Heart right ventricle (tissue), 16 donors: Measurements from ENCODE around the gene HIGD2A. TPM values are rescaled to one million over a fixed set of nuclear protein-coding genes. Genes with fewer than 3 reads are reported as not detected.

Source experiments
- ATAC-seq, 8 donors: fragments of 200-7000 bp; cut with Tn5 transposase; one replicate each; pipeline ENCODE4 v1.9.1; 2020; ENCODE audit warnings: mild to moderate bottlenecking in 8 of 8, moderate library complexity in 8 of 8, moderate number of reproducible peaks in 1 of 8
- DNase-seq, 2 donors: peaks; one replicate each; pipeline ENCODE4 v3.0.0-alpha.2; 2020
- H3K27ac ChIP-seq, 10 donors: fragments of 200-600 bp; sonication (generic) in 2 of 10; one replicate each; pipeline versions ENCODE4 v1.5.0 to v1.8.0; 2020 to 2022; ENCODE audit warnings: mild to moderate bottlenecking in 3 of 10
- H3K27me3 ChIP-seq, 7 donors: fragments of 200-600 bp; one replicate each; pipeline ENCODE4 v1.8.0; 2021 to 2022; ENCODE audit warnings: mild to moderate bottlenecking in 2 of 7
- H3K36me3 ChIP-seq, 9 donors: fragments of 200-600 bp; sonication (generic) in 1 of 9; one replicate each; pipeline versions ENCODE4 v1.5.0 to v1.8.0; 2020 to 2022; ENCODE audit warnings: mild to moderate bottlenecking in 2 of 9
- H3K4me1 ChIP-seq, 9 donors: fragments of 200-600 bp; sonication (generic) in 1 of 9; one replicate each; pipeline versions ENCODE4 v1.5.0 to v1.8.0; 2020 to 2022; ENCODE audit warnings: mild to moderate bottlenecking in 4 of 9
- H3K4me3 ChIP-seq, 10 donors: fragments of 200-600 bp; sonication (generic) in 2 of 10; one replicate each; pipeline versions ENCODE4 v1.5.0 to v1.8.0; 2020 to 2022; ENCODE audit warnings: mild to moderate bottlenecking in 7 of 10, moderate library complexity in 2 of 10
- H3K9me3 ChIP-seq, 11 donors: fragments of 200-600 bp in 10 of 11; sonication (generic) in 2 of 11; one replicate each; pipeline versions ENCODE4 v1.5.0 to v1.8.0; 2013 to 2022; ENCODE audit warnings: mild to moderate bottlenecking in 2 of 11, control low read depth in 1 of 11, moderate library complexity in 1 of 11
- WGBS, 2 donors: extraction: QIAGEN DNeasy Blood & Tissue Kit; methylation state at CpG; one replicate each; pipeline ENCODE4 v1.1.7; 2013; ENCODE audit warnings: inconsistent platforms in 1 of 2; 5-methylcytosine and 5-hydroxymethylcytosine counted together
- intact Hi-C, 10 donors: fragments of 100-400 bp; cut with DNase I; formaldehyde crosslinking; loops; one replicate each; pipeline versions ENCODE4 v1.11.1 to v1.14.2; 2022
- long read RNA-seq, 3 donors: library from polyadenylated mRNA; unstranded; transcript quantifications; one replicate each; pipeline ENCODE4 v2.0.0, GENCODE V29; 2020 to 2021
- polyA plus RNA-seq, 2 donors: library from polyadenylated mRNA; stranded (reverse); fragments of 200-250 nt; gene quantifications; one replicate each; pipeline ENCODE4 v1.2.3, GENCODE V29; 2013
- total RNA-seq, 10 donors: library from RNA; stranded (reverse); fragmentation: NEBNext Ultra II Directional in 3 of 10; extraction: Animal tissue kit (Norgen Biotek cat#: 25700) in 3 of 10; gene quantifications; one replicate each; pipeline versions ENCODE4 v1.2.1 to v1.2.4, GENCODE V29; 2021 to 2023
- TF ChIP-seq, protein P1 (sequence below), 9 donors: fragments of 200-600 bp; sonication (generic) in 2 of 9; IDR thresholded peaks; one replicate each; pipeline versions ENCODE4 v1.5.0 to v1.8.0; 2021 to 2022; ENCODE audit warnings: antibody characterized with exemption in 9 of 9, mild to moderate bottlenecking in 5 of 9, moderate library complexity in 1 of 9
- donor health status: Arrhythmogenic right ventricular cardiomyopathy.
- donor health status: ischemic (EF 13 %, LVEDD 7.1; RV severe dilation, severe dysfunction).
- donor health status: healthy with polysubstance abuse.
- donor health status: DM: no; HTN: yes; CAD: no.
- donor health status: DM: no; HTN: no; CAD: no.
- donor health status: ischemic (EF 25% LVEDD 6.9; RV normal size, moderate dysfunction).
- donor health status: ischemic (EF 25% LVEDD 5.7; RV mildly dilated, moderate dysfunction).
- donor health status: healthy.
- donor health status: DM: yes; HTN: yes; CAD: no.
- donor health status: Ischemic cardiomyopathy.
- donor health status: ischemic (EF 35%, LVEDD 5.7; RV mildly dilated, moderate dysfunction).
- donor health status: nonischemic (EF 11% LVEDD 7.7; RV severe dilation, severe dysfunction).
- donor health status: DM: yes; HTN: yes; CAD: no.
- donor health status: PGD.
- donor health status: ischemic (EF 29% LVEDD 5.4; RV normal size, mild dysfunction).
- donor health status: nonischemic (EF 23%, LVEDD 6.1; RV moderate dilation, normal function).

Gene HIGD2A, protein sequence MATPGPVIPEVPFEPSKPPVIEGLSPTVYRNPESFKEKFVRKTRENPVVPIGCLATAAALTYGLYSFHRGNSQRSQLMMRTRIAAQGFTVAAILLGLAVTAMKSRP
- total RNA-seq (100 to 1,000 TPM; 198 to 276 (median 228) TPM), polyA plus RNA-seq (100 to 1,000 TPM; 325 to 349 TPM)
- long read RNA-seq, donor 1, transcript HIGD2A-201 (2 exons, 668 nt), result major isoform, 93 of 106 reads
- long read RNA-seq, donor 1, partial matches to known transcripts, result 13 of 106 reads
- long read RNA-seq, donor 1, other reads (novel, unspliced or antisense), result 0 of 106 reads
- long read RNA-seq, donor 2, transcript HIGD2A-201 (2 exons, 668 nt), result major isoform, 113 of 113 reads
- long read RNA-seq, donor 2, partial matches to known transcripts, result 0 of 113 reads
- long read RNA-seq, donor 2, other reads (novel, unspliced or antisense), result 0 of 113 reads
- long read RNA-seq, donor 3, transcript HIGD2A-201 (2 exons, 668 nt), result major isoform, 20 of 20 reads
- long read RNA-seq, donor 3, partial matches to known transcripts, result 0 of 20 reads
- long read RNA-seq, donor 3, other reads (novel, unspliced or antisense), result 0 of 20 reads

DNA sequence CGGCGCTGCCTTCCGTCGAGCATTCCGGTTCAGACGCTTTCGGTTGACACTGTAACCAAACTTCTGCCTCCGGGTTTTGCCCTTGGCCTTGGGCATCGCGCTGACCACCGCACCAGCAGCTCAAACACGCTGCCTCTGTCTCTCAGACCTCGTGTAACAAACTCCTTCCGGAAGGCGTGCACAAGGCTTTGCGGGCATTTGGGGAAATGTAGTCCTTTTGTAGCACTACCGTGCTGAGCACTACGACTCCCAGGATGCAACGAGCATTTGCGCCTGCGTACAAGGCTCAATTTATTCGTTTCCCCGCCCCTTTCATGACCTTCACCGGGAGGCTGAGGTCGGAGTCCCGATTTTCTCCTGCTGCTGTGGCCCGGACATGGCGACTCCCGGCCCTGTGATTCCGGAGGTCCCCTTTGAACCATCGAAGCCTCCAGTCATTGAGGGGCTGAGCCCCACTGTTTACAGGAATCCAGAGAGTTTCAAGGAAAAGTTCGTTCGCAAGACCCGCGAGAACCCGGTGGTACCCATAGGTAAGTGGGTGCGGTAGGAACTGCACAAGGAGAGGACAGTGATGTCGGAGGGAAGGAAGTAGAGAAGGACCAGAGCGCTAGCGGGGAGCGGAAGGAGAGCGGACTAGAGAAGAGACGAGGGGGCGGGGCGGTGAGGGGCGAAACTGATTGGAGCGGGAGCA is at the start of gene HIGD2A, which contains the start of gene NOP16:
HIGD2A (plus strand) TSS at position 308 of the 691 bp plus-strand sequence; CDS start at position 377, 69 bp downstream.
NOP16 (minus strand) TSS at position 155 of the 691 bp plus-strand sequence; CDS start at position 96, 59 bp downstream.
- TF ChIP-seq, protein P1, sequence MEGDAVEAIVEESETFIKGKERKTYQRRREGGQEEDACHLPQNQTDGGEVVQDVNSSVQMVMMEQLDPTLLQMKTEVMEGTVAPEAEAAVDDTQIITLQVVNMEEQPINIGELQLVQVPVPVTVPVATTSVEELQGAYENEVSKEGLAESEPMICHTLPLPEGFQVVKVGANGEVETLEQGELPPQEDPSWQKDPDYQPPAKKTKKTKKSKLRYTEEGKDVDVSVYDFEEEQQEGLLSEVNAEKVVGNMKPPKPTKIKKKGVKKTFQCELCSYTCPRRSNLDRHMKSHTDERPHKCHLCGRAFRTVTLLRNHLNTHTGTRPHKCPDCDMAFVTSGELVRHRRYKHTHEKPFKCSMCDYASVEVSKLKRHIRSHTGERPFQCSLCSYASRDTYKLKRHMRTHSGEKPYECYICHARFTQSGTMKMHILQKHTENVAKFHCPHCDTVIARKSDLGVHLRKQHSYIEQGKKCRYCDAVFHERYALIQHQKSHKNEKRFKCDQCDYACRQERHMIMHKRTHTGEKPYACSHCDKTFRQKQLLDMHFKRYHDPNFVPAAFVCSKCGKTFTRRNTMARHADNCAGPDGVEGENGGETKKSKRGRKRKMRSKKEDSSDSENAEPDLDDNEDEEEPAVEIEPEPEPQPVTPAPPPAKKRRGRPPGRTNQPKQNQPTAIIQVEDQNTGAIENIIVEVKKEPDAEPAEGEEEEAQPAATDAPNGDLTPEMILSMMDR (IDR thresholded peaks at IDR 0.05), result no peak
- Histone ChIP-seq H3K9me3 (no peaks in the 10 kb centered on the region), H3K27me3 (no peaks in the 10 kb centered on the region), H3K4me3 (peak within 1 kb of the TSS; percentile 52 to 99 (median 78)), H3K27ac (peak within 1 kb of the TSS; percentile 91 to 99 (median 95)), H3K36me3 (peaks cover 0 to 65% (median 42%) of the 10 kb centered on the region in 9 donors), H3K4me1 (peaks cover 6 to 39% (median 27%) of the 10 kb centered on the region in 9 donors)
- 0% methylated on average over 47 of the region's 47 CpGs for WGBS, 2 donors
- DNase-seq, result peak; percentile 99 to 100
- intact Hi-C loops, result loop anchor here in 1 of 10 donors (2.0 to 10.0 kb wide), 3 partner anchors 28 to 146 kb away; partner anchors contain the start of genes CLTB, KIAA1191 and RNF44
- ATAC-seq, result peak; percentile 94 to 98 (median 96)

DNA sequence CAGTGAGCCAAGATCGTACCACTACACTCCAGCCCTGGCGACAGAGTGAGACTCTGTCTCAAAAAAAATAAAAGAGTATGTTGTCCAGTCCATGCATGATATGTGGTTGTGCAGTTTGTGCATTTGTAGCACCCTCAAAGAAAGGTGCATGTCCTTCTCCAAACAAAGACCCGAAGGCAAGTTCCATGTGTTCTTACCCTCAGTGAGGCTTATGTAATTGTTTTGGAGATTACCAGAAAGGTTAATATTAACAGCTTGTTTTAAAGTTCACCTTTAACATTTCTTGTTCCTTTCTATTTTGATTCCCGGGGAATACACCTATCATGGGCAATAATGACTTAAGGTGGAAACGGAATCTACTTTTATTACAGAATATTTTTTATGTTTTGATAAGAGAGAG is 49.2 kb upstream of the HIGD2A start:
- intact Hi-C loops, result no loop called here
- H3K36me3 ChIP-seq, result peaks cover 0 to 37% (median 7%) of the 10 kb centered on the region in 9 donors
- H3K9me3 ChIP-seq, result peaks cover 0 to 2% (median 0%) of the 10 kb centered on the region in 11 donors
- TF ChIP-seq, protein P1 (IDR thresholded peaks at IDR 0.05), result no peak
- no peak for DNase-seq
- H3K27me3 ChIP-seq, result no peaks in the 10 kb centered on the region
- WGBS, 2 donors, result 93 to 94% methylated on average over 5 of the region's 5 CpGs
- no peak for ATAC-seq
- no peak overlapping the region for H3K4me3 ChIP-seq
- H3K27ac ChIP-seq, result no peak overlapping the region
- no peaks in the 10 kb centered on the region for H3K4me1 ChIP-seq

DNA sequence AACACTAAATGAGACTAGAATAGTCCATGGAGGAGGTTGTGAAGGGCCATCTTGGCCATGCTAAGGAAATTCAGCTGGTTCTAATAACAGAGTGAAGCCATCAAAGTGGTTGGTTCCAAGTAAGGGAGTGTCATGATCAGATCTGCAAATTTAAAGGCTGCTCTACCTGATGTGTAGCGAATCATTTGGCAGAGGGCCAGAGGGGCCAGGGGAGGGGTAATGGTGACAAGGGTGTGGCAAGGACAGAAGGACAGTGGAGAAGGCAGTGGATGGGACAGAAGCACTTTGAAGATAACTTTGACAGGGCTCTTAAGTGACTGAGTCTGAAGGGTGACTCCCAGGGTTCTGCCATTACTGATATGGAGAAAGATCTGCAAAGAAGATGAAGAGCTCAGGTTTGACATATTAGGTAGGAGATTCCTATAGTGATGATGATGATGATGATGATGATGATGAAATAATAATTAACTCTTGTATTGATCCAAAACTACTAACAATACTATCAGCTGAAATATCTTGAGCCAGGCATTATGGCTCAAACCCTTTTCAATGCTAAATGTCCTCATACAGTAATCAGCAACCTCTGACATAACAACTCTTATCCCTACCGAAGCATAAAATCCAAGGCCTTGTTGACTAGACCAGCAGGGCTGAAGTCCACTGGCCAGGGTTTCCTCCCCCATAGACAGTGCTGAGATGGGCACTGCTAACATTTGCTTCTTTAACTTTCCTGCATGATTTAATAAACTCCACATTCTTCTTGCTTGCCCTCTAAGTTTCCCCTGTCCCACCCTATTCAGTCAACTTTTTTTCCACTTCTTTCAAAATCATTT is 47.0 kb upstream of the HIGD2A start:
- Histone ChIP-seq H3K36me3 (peaks cover 0 to 55% (median 20%) of the 10 kb centered on the region in 9 donors), H3K4me3 (no peak overlapping the region), H3K9me3 (no peaks in the 10 kb centered on the region), H3K27me3 (no peaks in the 10 kb centered on the region), H3K27ac (no peak overlapping the region), H3K4me1 (no peaks in the 10 kb centered on the region)
- TF ChIP-seq, protein P1 (IDR thresholded peaks at IDR 0.05), result no peak
- DNase-seq (no peak), ATAC-seq (no peak)
- 95 to 98% methylated on average over 2 of the region's 2 CpGs for WGBS, 2 donors
- intact Hi-C loops, result no loop called here
